GM19452 (cell line): ENCODE results near the gene COX7A2.
A peak's percentile ranks its signal among the peaks of the same experiment; 100 is the strongest.

Experiments used
- ATAC-seq: cut with Tn5 transposase; IDR thresholded peaks from one replicate; pipeline ENCODE4 v1.9.1; 2021; ENCODE audit not compliant: unreplicated experiment

The COX7A2 gene

GRCh38 chr6:75268988-75269354, 25.4 kb upstream of the COX7A2 start:
- no peak for ATAC-seq

- no peak for ATAC-seq
Measured at GRCh38 chr6:75268121-75268987, 24.8 kb upstream of the COX7A2 start.

GRCh38 chr6:75267461-75267860, 23.9 kb upstream of the COX7A2 start:
- ATAC-seq = no peak

- ATAC-seq = peak; percentile 67
Measured at GRCh38 chr6:75266716-75267291, 23.2 kb upstream of the COX7A2 start.

GRCh38 chr6:75263401-75263750, 19.8 kb upstream of the COX7A2 start:
- ATAC-seq = no peak

GRCh38 chr6:75262716-75263400, 19.3 kb upstream of the COX7A2 start:
- no peak for ATAC-seq

- ATAC-seq = no peak
Measured at GRCh38 chr6:75261299-75261698, 17.7 kb upstream of the COX7A2 start.

GRCh38 chr6:75257343-75258087, 13.9 kb upstream of the COX7A2 start:
- no peak for ATAC-seq

- ATAC-seq = no peak
Measured at GRCh38 chr6:75250552-75250951, 7.0 kb upstream of the COX7A2 start.

- ATAC-seq = no peak
Measured at GRCh38 chr6:75249837-75250236, 6.2 kb upstream of the COX7A2 start.

- no peak for ATAC-seq
Measured at GRCh38 chr6:75246386-75246785, 2.8 kb upstream of the COX7A2 start.

GRCh38 chr6:75244063-75244584, 523 bp upstream of the COX7A2 start:
- peak; percentile 19 for ATAC-seq

GRCh38 chr6:75236630-75237029, 7.0 kb downstream of the COX7A2 start:
- ATAC-seq = no peak

GRCh38 chr6:75235271-75235670, 8.3 kb downstream of the COX7A2 start:
- ATAC-seq = no peak

- no peak for ATAC-seq
Measured at GRCh38 chr6:75234126-75234865, 9.3 kb downstream of the COX7A2 start.

- ATAC-seq = no peak
Measured at GRCh38 chr6:75233092-75233615, 10.4 kb downstream of the COX7A2 start.

- ATAC-seq = no peak
Measured at GRCh38 chr6:75230484-75231325, 12.9 kb downstream of the COX7A2 start.

- no peak for ATAC-seq
Measured at GRCh38 chr6:75224303-75224926, 19.2 kb downstream of the COX7A2 start.

- no peak for ATAC-seq
Measured at GRCh38 chr6:75223428-75223827, 20.2 kb downstream of the COX7A2 start.
